K562 (cell line): Measurements from ENCODE around the gene JPT1. TPM values are rescaled to one million over a fixed set of nuclear protein-coding genes. Genes with fewer than 3 reads are reported as not detected.

Experiments used
- CBFB ChIP-seq: sonication (generic); formaldehyde crosslinking; IDR thresholded peaks from 2 replicates; pipeline ENCODE4 v1.4.0; 2020; ENCODE audit warnings: mild to moderate bottlenecking, missing genetic modification reagents
- CHD4 ChIP-seq: fragments of 200-600 bp; sonication (generic); IDR thresholded peaks from 3 replicates; pipeline ENCODE4 v1.6.1; 2012; ENCODE audit warnings: low read depth, mild to moderate bottlenecking, mixed read lengths, low read length, inconsistent platforms; ENCODE audit not compliant: insufficient read depth, insufficient replicate concordance, poor library complexity, severe bottlenecking
- CREB5 ChIP-seq: fragments of 250-450 bp; sonication (Bioruptor Pico); IDR thresholded peaks from 2 replicates; pipeline ENCODE4 v1.5.0; 2020; ENCODE audit warnings: mild to moderate bottlenecking
- JUN ChIP-seq, 2 experiments: sonication (generic) in 1 of 2; formaldehyde crosslinking in 1 of 2; IDR thresholded peaks; 2 replicates each; pipeline versions ENCODE4 v1.6.1 to v1.8.0; 2012 to 2022; ENCODE audit warnings: borderline replicate concordance in 2 of 2, mild to moderate bottlenecking in 2 of 2, improper control_type of control experiment in 1 of 2, low read depth in 1 of 2, low read length in 1 of 2, missing genetic modification reagents in 1 of 2
- LARP7 ChIP-seq: fragments of 450-650 bp; IDR thresholded peaks from 2 replicates; pipeline ENCODE4 v1.6.1; 2016
- NCOA1 ChIP-seq: fragments of 450-650 bp; IDR thresholded peaks from 2 replicates; pipeline ENCODE4 v1.6.1; 2016; ENCODE audit warnings: low read depth
- PCBP2 ChIP-seq: fragments of 200-400 bp; formaldehyde crosslinking; IDR thresholded peaks from 2 replicates; pipeline ENCODE4 v1.6.1; 2018; ENCODE audit warnings: low read length, low read depth, mild to moderate bottlenecking, moderate library complexity; ENCODE audit not compliant: poor library complexity, severe bottlenecking
- TEAD2 ChIP-seq: fragments of 450-650 bp; IDR thresholded peaks from 2 replicates; pipeline ENCODE4 v1.6.1; 2016; ENCODE audit warnings: missing genetic modification characterization, control low read depth, missing compliant biosample characterization
- WHSC1 ChIP-seq: IDR thresholded peaks from one replicate; pipeline ENCODE4 v1.6.1; 2012; ENCODE audit warnings: low read length, control low read depth, inconsistent platforms
- ZBTB17 ChIP-seq: fragments of 450-650 bp; formaldehyde crosslinking; IDR thresholded peaks from 2 replicates; pipeline ENCODE4 v1.4.0; 2020; ENCODE audit warnings: mild to moderate bottlenecking
- ZHX1 ChIP-seq: fragments of 150-350 bp; conservative IDR thresholded peaks from 2 replicates; pipeline ENCODE4 v1.6.1; 2014; ENCODE audit warnings: low read length
- ZNF134 ChIP-seq: fragments of 250-450 bp; sonication (Bioruptor Pico); conservative IDR thresholded peaks from 2 replicates; pipeline ENCODE4 v1.4.0; 2020
- polyA plus RNA-seq, 8 experiments: library from polyadenylated mRNA; depleted of rRNA in 4 of 8; stranded (reverse) in 5 of 8; unstranded in 3 of 8; fragments of >200 nt; fragmentation: Nextera tagmentation in 2 of 8; fragmentation: Illumina TruSeq in 1 of 8; extraction: Ambion mirVana in 2 of 8; extraction: Trizol in 1 of 8; gene quantifications; 2 replicates each; pipeline versions ENCODE4 v1.2.1 to v1.2.3, GENCODE V29; 2011 to 2014; ENCODE audit warnings: inconsistent platforms in 1 of 8, missing spikeins in 1 of 8
- total RNA-seq, 7 experiments: library from RNA; depleted of rRNA in 6 of 7; stranded (reverse); fragments of >200 nt in 6 of 7; fragmentation: Illumina TruSeq in 2 of 7; extraction: Trizol in 2 of 7; gene quantifications; 2 replicates each; pipeline versions ENCODE4 v1.2.1 to v1.2.3, GENCODE V29; 2011 to 2021; ENCODE audit warnings: low replicate concordance in 1 of 7
- TF ChIP-seq, protein P1 (sequence below): IDR thresholded peaks from 2 replicates; pipeline ENCODE4 v1.6.1; 2016; ENCODE audit warnings: missing genetic modification characterization, missing compliant biosample characterization
- TF ChIP-seq, protein P2 (sequence below), 2 experiments: fragments of 150-350 bp in 1 of 2; IDR thresholded peaks; 2 replicates each; pipeline ENCODE4 v1.6.1; 2012 to 2016; ENCODE audit warnings: low read depth in 2 of 2, low read length in 2 of 2, mild to moderate bottlenecking in 1 of 2, moderate library complexity in 1 of 2

The JPT1 gene
- total and polyA plus RNA-seq, 9 of the 15 experiments (the other 6 are each of a cell fraction or from before 2014, with no cell fraction given): 56.7 to 292 (median 144) TPM

- TF ChIP-seq JUN (IDR thresholded peaks at IDR 0.05; ENCODE audit: borderline replicate concordance, low read depth, low read length) (no peak), JUN (CRISPR knock-in tag; IDR thresholded peaks at IDR 0.05; ENCODE audit: borderline replicate concordance) (no peak), CBFB (no peak), ZNF134 (CRISPR knock-in tag) (no peak; the same call in 1 of the 2 replicates), CREB5 (CRISPR knock-in tag) (no peak), LARP7 (no peak), CHD4 (no peak), ZBTB17 (no peak; the same call in 1 of the 2 replicates), ZHX1 (0 out of 2 replicates have a peak, but pooled peaks have one; percentile 36), NCOA1 (no peak), PCBP2 (no peak), TEAD2 (tag) (no peak), WHSC1 (no peak)
- TF ChIP-seq, protein P1, sequence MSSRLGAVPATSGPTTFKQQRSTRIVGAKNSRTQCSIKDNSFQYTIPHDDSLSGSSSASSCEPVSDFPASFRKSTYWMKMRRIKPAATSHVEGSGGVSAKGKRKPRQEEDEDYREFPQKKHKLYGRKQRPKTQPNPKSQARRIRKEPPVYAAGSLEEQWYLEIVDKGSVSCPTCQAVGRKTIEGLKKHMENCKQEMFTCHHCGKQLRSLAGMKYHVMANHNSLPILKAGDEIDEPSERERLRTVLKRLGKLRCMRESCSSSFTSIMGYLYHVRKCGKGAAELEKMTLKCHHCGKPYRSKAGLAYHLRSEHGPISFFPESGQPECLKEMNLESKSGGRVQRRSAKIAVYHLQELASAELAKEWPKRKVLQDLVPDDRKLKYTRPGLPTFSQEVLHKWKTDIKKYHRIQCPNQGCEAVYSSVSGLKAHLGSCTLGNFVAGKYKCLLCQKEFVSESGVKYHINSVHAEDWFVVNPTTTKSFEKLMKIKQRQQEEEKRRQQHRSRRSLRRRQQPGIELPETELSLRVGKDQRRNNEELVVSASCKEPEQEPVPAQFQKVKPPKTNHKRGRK: no peak
- TF ChIP-seq, protein P2, sequence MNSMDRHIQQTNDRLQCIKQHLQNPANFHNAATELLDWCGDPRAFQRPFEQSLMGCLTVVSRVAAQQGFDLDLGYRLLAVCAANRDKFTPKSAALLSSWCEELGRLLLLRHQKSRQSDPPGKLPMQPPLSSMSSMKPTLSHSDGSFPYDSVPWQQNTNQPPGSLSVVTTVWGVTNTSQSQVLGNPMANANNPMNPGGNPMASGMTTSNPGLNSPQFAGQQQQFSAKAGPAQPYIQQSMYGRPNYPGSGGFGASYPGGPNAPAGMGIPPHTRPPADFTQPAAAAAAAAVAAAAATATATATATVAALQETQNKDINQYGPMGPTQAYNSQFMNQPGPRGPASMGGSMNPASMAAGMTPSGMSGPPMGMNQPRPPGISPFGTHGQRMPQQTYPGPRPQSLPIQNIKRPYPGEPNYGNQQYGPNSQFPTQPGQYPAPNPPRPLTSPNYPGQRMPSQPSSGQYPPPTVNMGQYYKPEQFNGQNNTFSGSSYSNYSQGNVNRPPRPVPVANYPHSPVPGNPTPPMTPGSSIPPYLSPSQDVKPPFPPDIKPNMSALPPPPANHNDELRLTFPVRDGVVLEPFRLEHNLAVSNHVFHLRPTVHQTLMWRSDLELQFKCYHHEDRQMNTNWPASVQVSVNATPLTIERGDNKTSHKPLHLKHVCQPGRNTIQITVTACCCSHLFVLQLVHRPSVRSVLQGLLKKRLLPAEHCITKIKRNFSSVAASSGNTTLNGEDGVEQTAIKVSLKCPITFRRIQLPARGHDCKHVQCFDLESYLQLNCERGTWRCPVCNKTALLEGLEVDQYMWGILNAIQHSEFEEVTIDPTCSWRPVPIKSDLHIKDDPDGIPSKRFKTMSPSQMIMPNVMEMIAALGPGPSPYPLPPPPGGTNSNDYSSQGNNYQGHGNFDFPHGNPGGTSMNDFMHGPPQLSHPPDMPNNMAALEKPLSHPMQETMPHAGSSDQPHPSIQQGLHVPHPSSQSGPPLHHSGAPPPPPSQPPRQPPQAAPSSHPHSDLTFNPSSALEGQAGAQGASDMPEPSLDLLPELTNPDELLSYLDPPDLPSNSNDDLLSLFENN (IDR thresholded peaks at IDR 0.05; ENCODE audit: low read depth in 2 of 2, low read length in 2 of 2): no peak
Measured at GRCh38 chr17:75182569-75183436, 28.5 kb upstream of the JPT1 start, which contains the start of gene SUMO2 (continued).
